IMR-90 (cell line): ENCODE results near the gene JAKMIP3. TPM values are rescaled to one million over a fixed set of nuclear protein-coding genes. Genes with fewer than 3 reads are reported as not detected.

Experiments
- ATAC-seq: fragments of 200-7000 bp; cut with Tn5 transposase; 2 replicates; pipeline ENCODE4 v1.9.1; 2020; ENCODE audit warnings: low read depth, mild to moderate bottlenecking, moderate library complexity
- BruUV-seq: library from RNA; stranded (reverse); fragments of 400-500 nt; replicated peaks from 2 replicates; lab custom pipeline; 2021; lab: Mats Ljungman, UMichigan
- CTCF ChIA-PET: fragments of 300-600 bp; formaldehyde crosslinking; extraction: SDS; loops from one replicate; lab custom pipeline; 2021; ENCODE audit warnings: antibody characterized with exemption; lab: Yijun Ruan, JAX
- POLR2A ChIA-PET: fragments of 300-600 bp; sonication (Branson Sonifier 250); formaldehyde crosslinking; loops from one replicate; lab custom pipeline; 2022; ENCODE audit warnings: antibody characterized with exemption; ENCODE audit not compliant: unreplicated experiment; lab: Charles Lee
- DNase-seq: peaks from one replicate; pipeline ENCODE4 v3.0.0; 2013
- H2AFZ ChIP-seq: replicated peaks from 2 replicates; pipeline ENCODE3; 2013; ENCODE audit warnings: low read length, mild to moderate bottlenecking; ENCODE audit not compliant: poor library complexity
- H2AK5ac ChIP-seq: 2 replicates; pipeline ENCODE4 v1.6.1; 2013; ENCODE audit warnings: low read depth, low read length, inconsistent platforms
- H2AK9ac ChIP-seq: replicated peaks from 2 replicates; pipeline ENCODE3; 2013; ENCODE audit warnings: mild to moderate bottlenecking, low read depth, low read length, moderate library complexity; ENCODE audit not compliant: poor library complexity
- H2BK120ac ChIP-seq: 2 replicates; pipeline ENCODE4 v1.6.1; 2013; ENCODE audit warnings: low read depth, low read length, inconsistent platforms
- H2BK15ac ChIP-seq: 3 replicates; pipeline ENCODE4 v1.6.1; 2013; ENCODE audit warnings: low read depth, low read length, inconsistent platforms
- H2BK20ac ChIP-seq: 2 replicates; pipeline ENCODE4 v1.6.1; 2013; ENCODE audit warnings: low read depth, mild to moderate bottlenecking, inconsistent platforms, low read length, moderate library complexity
- H2BK5ac ChIP-seq: 2 replicates; pipeline ENCODE4 v1.6.1; 2013; ENCODE audit warnings: mild to moderate bottlenecking, low read depth, low read length, inconsistent platforms; ENCODE audit not compliant: poor library complexity, severe bottlenecking
- H3K14ac ChIP-seq: replicated peaks from 2 replicates; pipeline ENCODE4 v1.6.1; 2013; ENCODE audit warnings: low read depth, low read length, inconsistent platforms
- H3K18ac ChIP-seq: 2 replicates; pipeline ENCODE4 v1.6.1; 2013; ENCODE audit warnings: low read depth, low read length, control low read depth
- H3K23ac ChIP-seq: 2 replicates; pipeline ENCODE4 v1.6.1; 2013; ENCODE audit warnings: low read depth, low read length, inconsistent platforms
- H3K27ac ChIP-seq: 2 replicates; pipeline ENCODE4 v1.5.1; 2013; ENCODE audit warnings: mild to moderate bottlenecking, control low read depth, low read length; ENCODE audit not compliant: insufficient read depth
- H3K27me3 ChIP-seq: 2 replicates; pipeline ENCODE4 v1.6.1; 2013; ENCODE audit warnings: low read length; ENCODE audit not compliant: control insufficient read depth, insufficient read depth
- H3K36me3 ChIP-seq: 2 replicates; pipeline ENCODE4 v1.6.1; 2013; ENCODE audit warnings: low read length, mixed read lengths; ENCODE audit not compliant: control insufficient read depth, insufficient read depth
- H3K4ac ChIP-seq: 2 replicates; pipeline ENCODE4 v1.6.1; 2013; ENCODE audit warnings: low read depth, low read length, inconsistent platforms
- H3K4me1 ChIP-seq: 2 replicates; pipeline ENCODE4 v1.6.1; 2013; ENCODE audit warnings: low read length, mixed read lengths; ENCODE audit not compliant: control insufficient read depth, insufficient read depth
- H3K4me2 ChIP-seq: 2 replicates; pipeline ENCODE4 v1.6.1; 2013; ENCODE audit warnings: low read depth, mild to moderate bottlenecking, control low read depth, low read length, moderate library complexity
- H3K4me3 ChIP-seq: 2 replicates; pipeline ENCODE4 v1.5.1; 2013; ENCODE audit warnings: low read depth, mild to moderate bottlenecking, control low read depth, low read length, moderate library complexity; ENCODE audit not compliant: insufficient read depth
- H3K56ac ChIP-seq: 2 replicates; pipeline ENCODE4 v1.6.1; 2013; ENCODE audit warnings: low read length, inconsistent platforms; ENCODE audit not compliant: insufficient read depth; ENCODE audit errors: extremely low read depth
- H3K79me1 ChIP-seq, 2 experiments: 2 replicates each; pipeline ENCODE4 v1.6.1; 2013; ENCODE audit warnings: low read length in 2 of 2, inconsistent platforms in 1 of 2, low read depth in 1 of 2
- H3K9ac ChIP-seq: 2 replicates; pipeline ENCODE4 v1.6.1; 2013; ENCODE audit warnings: low read depth, low read length, control low read depth
- H3K9me1 ChIP-seq: 2 replicates; pipeline ENCODE4 v1.6.1; 2013; ENCODE audit warnings: low read length, inconsistent platforms; ENCODE audit not compliant: insufficient read depth
- H3K9me3 ChIP-seq: 2 replicates; pipeline ENCODE4 v1.6.1; 2013; ENCODE audit warnings: low read length; ENCODE audit not compliant: control insufficient read depth, insufficient read depth
- H4K20me1 ChIP-seq: 2 replicates; pipeline ENCODE4 v1.6.1; 2013; ENCODE audit warnings: low read length, inconsistent platforms; ENCODE audit not compliant: insufficient read depth
- H4K5ac ChIP-seq: 2 replicates; pipeline ENCODE4 v1.6.1; 2013; ENCODE audit warnings: mild to moderate bottlenecking, low read depth, low read length, control low read depth
- H4K8ac ChIP-seq, 2 experiments: 2 replicates each; pipeline ENCODE4 v1.6.1; 2013; ENCODE audit warnings: low read depth in 2 of 2, low read length in 2 of 2, control low read depth in 1 of 2, inconsistent platforms in 1 of 2
- H4K91ac ChIP-seq: 2 replicates; pipeline ENCODE4 v1.6.1; 2013; ENCODE audit warnings: low read depth, low read length, inconsistent platforms; ENCODE audit not compliant: insufficient read depth
- BHLHE40 ChIP-seq: fragments of 150-350 bp; IDR thresholded peaks from 2 replicates; pipeline ENCODE4 v1.6.1; 2016; ENCODE audit warnings: mild to moderate bottlenecking, low read depth, low read length
- CHD1 ChIP-seq: IDR thresholded peaks from 2 replicates; pipeline ENCODE4 v1.6.1; 2012; ENCODE audit warnings: low read depth, low read length, improper control_type of control experiment
- CTCF ChIP-seq: conservative IDR thresholded peaks from 2 replicates; pipeline ENCODE4 v1.5.1; 2012; ENCODE audit warnings: mild to moderate bottlenecking, low read depth, low read length, improper control_type of control experiment
- MXI1 ChIP-seq: IDR thresholded peaks from 2 replicates; pipeline ENCODE4 v1.6.1; 2012; ENCODE audit warnings: low read depth, mild to moderate bottlenecking, low read length, moderate library complexity, borderline replicate concordance
- POLR2A ChIP-seq: IDR thresholded peaks from 2 replicates; pipeline ENCODE4 v1.6.1; 2012; ENCODE audit warnings: mild to moderate bottlenecking, low read depth, low read length
- RAD21 ChIP-seq: IDR thresholded peaks from 2 replicates; pipeline ENCODE4 v1.6.1; 2012; ENCODE audit warnings: low read length, improper control_type of control experiment
- RCOR1 ChIP-seq: IDR thresholded peaks from 2 replicates; pipeline ENCODE4 v1.6.1; 2012; ENCODE audit warnings: mild to moderate bottlenecking, low read length, improper control_type of control experiment; ENCODE audit not compliant: insufficient replicate concordance
- RFX5 ChIP-seq: IDR thresholded peaks from 2 replicates; pipeline ENCODE4 v1.8.0; 2012; ENCODE audit warnings: low read depth, mild to moderate bottlenecking, low read length, moderate library complexity
- USF2 ChIP-seq: fragments of 150-350 bp; IDR thresholded peaks from 2 replicates; pipeline ENCODE4 v1.6.1; 2017; ENCODE audit warnings: mild to moderate bottlenecking, antibody characterized with exemption, low read length, low read depth
- WGBS, 2 experiments: methylation state at CpG; one replicate each; pipeline versions ENCODE4 v1.1.5 to v1.1.7; 2013; ENCODE audit warnings: missing lambda C conversion rate in 2 of 2; ENCODE audit not compliant: insufficient read length in 1 of 2; ENCODE audit errors: extremely low coverage in 2 of 2; 5-methylcytosine and 5-hydroxymethylcytosine counted together
- dilution Hi-C: fragments of 300-500 bp; cut with HindIII; formaldehyde crosslinking; loops from one replicate; pipeline ENCODE4 v1.14.3; 2018; ENCODE audit warnings: low sequenced_read_pairs; ENCODE audit not compliant: unreplicated experiment
- in situ Hi-C: fragments of 300-500 bp; cut with MboI; formaldehyde crosslinking; loops from 3 replicates; pipeline ENCODE4 v1.14.3; 2019; ENCODE audit warnings: low sequenced_read_pairs, inconsistent platforms, mixed read lengths
- intact Hi-C: fragments of 100-400 bp; cut with micrococcal nuclease; formaldehyde crosslinking; loops from 2 replicates; pipeline ENCODE4 v1.10.0; 2022
- polyA plus RNA-seq, 3 experiments: library from polyadenylated mRNA; depleted of rRNA; stranded (reverse); fragments of >200 nt; gene quantifications; 2 replicates each; pipeline ENCODE4 v1.2.3, GENCODE V29; 2012; ENCODE audit warnings: low replicate concordance in 1 of 3
- total RNA-seq: library from RNA; depleted of rRNA; stranded (reverse); fragments of >200 nt; gene quantifications from 2 replicates; pipeline ENCODE4 v1.2.3, GENCODE V29; 2012

The JAKMIP3 gene
- total and polyA plus RNA-seq, 2 of the 4 experiments (the other 2 are of a cell fraction) = under 0.01 to 0.22 TPM

- WGBS, 2 experiments = 25% methylated on average over 2 of the region's 12 CpGs; no CpG with 5 or more reads in 1 of the 2 experiments
- Histone ChIP-seq H3K4ac (no peak overlapping the region), H3K36me3 (no peaks in the 10 kb centered on the region), H4K8ac (no peak overlapping the region), H4K5ac (no peak overlapping the region), H2AK9ac (no peak overlapping the region), H4K91ac (no peak overlapping the region), H3K4me1 (no peaks in the 10 kb centered on the region), H3K9me3 (peaks cover 4% of the 10 kb centered on the region; the same call in 1 of the 2 replicates), H2AK5ac (no peak overlapping the region), H2BK120ac (no peak overlapping the region), H3K9ac (no peak overlapping the region), H3K14ac (no peak overlapping the region), H3K79me1 (no peaks in the 10 kb centered on the region), H3K27me3 (peaks cover 54% of the 10 kb centered on the region), H3K23ac (no peak overlapping the region), H4K20me1 (no peaks in the 10 kb centered on the region), H2BK20ac (no peak overlapping the region), H3K18ac (no peak overlapping the region), H3K56ac (no peak overlapping the region), H2BK15ac (no peak overlapping the region), H3K4me3 (no peak overlapping the region), H3K27ac (no peak overlapping the region), H3K4me2 (no peak overlapping the region), H3K9me1 (no peaks in the 10 kb centered on the region), H2BK5ac (no peak overlapping the region), H2AFZ (no peak overlapping the region)
- POLR2A ChIA-PET = no interaction called here
- no peak for ATAC-seq
- TF ChIP-seq RAD21 (no peak), MXI1 (no peak), RCOR1 (no peak), USF2 (no peak), CHD1 (no peak), CTCF (no peak), POLR2A (no peak), RFX5 (no peak), BHLHE40 (no peak)
- intact Hi-C loops = no loop called here
- no peak for DNase-seq
- in situ Hi-C loops = no loop called here
- CTCF ChIA-PET = interaction anchor here (0.7 to 1.5 kb wide), 2 partner anchors 8 to 18 kb away, joined by 3 read pairs; no protein-coding TSS in a partner anchor
- dilution Hi-C loops = no loop called here
- BruUV-seq = no TSS peak
Measured at GRCh38 chr10:132030898-132031463, 34.8 kb upstream of the JAKMIP3 start.
